Raji (cell line): ENCODE measurements around the gene ABCF1.

Experiments used
- POLR2A ChIP-seq: IDR thresholded peaks from 2 replicates; pipeline ENCODE4 v1.6.1; 2011; ENCODE audit warnings: low read depth, low read length, control low read depth; ENCODE audit not compliant: insufficient read depth

ABCF1 gene

DNA sequence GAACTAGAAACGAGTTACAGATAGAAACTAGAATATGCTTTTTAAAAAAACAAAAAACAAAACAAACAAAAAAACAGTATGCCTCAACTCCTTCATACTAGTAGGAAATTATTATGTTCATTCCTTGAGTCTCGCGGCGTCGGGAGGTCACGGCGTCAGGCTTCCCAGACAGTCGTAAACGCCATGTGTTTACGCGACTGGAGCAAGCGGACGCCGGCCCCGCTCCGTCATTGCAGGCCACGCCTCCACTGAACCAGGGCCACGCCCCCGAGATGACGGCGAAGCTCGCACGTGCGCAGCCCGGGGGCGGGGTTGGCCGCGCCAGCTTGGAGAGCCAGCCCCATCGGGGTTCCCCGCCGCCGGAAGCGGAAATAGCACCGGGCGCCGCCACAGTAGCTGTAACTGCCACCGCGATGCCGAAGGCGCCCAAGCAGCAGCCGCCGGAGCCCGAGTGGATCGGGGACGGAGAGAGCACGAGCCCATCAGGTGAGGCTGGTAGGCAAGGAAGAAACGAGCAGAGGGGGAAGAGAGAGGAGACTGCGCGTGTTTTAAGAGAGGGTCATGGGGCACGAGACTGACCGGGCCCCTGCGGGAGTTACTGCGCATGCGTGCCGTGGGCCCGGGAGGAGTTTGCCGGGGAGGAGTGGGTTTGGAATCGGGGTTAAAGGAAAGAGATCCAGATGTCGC lies at the start of gene ABCF1:
ABCF1 (plus strand) TSS at position 368 of the 687 bp plus-strand sequence; CDS start at position 414, 46 bp downstream.
- TF ChIP-seq POLR2A = peak; percentile 98

DNA sequence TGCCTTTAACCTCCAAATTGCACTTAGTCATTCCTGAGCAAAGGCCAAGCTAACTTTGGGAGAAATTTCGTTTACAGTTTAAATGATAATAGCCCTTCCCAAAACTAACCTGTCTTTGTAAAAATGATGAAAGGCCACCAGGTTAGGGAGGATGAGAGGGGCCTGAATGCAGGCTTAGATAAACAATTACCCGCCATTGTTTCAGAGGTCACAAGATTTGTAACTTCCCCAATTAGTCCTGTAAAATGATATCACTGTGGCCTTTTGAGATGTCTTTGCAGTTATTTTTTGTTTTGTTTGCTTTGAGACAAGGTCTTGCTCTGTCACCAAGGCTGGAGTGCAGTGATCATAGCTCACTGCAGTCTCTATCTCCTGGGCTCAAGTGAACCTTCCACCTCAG lies 41.2 kb upstream of the ABCF1 start:
- TF ChIP-seq POLR2A = no peak

DNA sequence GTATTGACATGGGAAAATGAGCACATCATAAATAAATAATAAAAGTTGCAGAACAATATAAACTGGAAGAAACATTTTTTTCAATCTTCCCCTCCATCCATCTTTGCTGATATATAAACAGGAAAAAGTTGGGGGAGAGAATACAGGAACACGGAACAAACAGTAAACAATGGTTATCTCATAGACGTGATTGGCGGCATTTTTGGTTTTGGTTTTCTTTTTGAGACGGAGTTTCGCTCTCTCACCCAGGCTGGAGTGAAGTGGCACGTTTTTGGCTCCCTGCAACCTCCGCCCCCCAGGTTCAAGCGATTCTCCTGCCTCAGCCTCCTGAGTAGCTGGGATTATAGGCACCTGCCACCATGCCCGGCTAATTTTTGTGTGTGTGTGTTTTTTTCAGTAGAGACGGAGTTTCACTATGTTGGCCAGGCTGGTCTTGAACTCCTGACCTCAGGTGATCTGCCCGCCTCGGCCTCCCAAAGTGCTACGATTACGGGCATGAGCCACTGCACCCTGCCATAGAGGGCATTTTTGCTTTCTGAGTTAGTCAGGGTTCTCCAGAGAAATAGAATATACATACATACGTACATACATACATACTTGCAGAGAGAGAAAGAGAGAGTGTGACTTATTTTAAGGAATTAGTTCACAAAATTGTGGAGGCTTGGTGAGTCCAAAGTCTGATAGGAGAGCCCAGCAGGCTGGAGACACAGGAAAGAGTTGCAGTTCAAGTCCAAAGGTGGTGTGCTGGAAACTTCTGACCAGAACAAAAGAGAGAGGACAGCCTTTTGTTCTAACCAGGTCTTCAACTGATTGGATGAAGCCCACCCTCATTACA lies 37.6 kb upstream of the ABCF1 start:
- TF ChIP-seq POLR2A = no peak

DNA sequence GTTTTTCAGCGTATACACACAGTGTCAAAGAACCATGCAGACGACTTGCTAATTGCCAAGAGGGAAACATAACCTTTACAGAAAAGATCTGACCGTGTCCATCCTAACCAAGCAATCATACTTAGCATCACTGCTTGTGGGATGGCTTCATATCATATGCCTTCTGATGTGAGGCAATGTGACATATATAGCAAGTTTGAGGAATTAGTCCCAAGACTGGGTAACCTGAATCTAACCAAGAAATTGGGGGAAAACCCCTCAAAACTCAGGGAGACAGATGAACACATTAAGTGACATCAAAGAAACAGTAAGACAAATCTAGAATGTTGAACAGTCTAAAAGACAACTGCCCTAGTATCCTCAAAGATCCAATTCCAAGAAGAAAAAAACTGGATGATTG lies 33.3 kb upstream of the ABCF1 start:
- TF ChIP-seq POLR2A = no peak

DNA sequence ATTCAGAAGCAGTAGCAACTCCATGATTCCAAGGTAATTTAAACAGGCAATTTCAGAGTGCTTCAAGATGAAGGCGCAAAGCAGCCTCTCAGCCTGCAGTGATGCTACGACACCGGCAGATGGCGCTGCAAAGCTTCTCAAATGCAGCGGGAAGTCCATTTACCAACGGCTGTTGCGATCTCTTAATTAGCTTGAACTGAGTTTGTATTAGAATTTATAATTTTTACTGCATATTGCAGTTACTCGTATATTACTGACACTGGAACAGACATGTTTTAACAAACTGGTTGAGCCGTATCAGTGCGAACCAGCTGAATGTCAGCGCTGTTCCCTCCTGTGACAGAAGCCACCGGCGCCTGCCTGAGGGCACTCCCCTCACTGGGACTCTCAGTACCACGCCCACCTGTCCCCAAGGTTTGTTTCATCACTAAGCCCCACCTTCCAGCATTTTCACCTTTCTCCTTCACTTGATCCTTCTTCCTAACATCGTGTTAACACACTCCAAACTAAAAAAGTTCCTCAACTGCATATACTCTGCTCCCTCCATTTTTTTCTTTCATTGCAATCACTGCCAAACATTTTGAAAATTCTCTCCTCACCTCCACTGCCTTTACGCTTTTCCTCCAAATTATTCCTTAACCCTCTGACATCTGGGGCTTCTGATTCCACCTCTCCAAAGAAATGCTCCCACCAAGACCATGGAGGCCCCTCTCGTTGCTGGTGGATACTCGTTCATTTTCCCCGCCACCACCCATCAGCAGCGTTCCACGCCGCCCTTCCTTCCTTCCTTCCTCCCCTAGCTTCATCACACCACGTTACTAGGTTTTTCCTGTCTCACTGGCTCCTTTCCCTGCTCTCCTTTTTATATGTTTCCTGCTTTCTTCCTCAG lies 29.5 kb upstream of the ABCF1 start:
- 0 out of 2 replicates have a peak, but pooled peaks have one; percentile 21 for TF ChIP-seq POLR2A

DNA sequence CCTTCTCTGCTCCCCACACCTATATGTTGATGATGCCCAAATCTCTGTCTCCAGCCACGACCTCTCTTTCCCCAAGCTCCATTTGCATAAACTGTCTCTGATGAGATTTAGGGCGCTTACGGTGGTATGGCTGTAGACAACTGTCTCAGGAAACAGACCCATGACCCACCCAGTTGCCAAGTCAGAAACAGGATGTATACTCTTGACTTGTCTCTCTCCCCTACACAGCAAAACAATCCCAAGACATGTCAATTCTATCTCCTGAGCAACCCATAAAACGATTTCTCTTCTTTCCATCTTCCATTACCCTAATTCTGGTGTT lies 28.9 kb upstream of the ABCF1 start:
- TF ChIP-seq POLR2A = 0 out of 2 replicates have a peak, but pooled peaks have one; percentile 13

DNA sequence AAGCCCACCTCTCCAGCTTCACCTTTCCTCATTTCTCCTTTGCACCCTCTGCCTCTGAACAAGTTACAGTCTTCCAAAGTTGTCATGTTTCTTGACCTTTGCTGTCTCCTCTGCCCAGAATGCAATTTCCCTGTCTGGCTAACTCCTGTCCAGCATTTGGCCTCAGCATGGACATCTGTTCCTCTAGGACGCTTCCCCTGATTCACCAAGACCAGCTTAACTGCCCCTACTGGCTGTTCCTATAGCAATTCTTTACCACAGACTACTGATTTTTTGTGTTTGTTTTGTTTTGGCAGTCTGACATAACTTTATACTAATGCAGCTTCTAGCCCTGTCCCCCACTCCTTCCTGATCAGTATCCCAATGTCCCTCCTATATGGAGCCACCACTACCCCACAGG lies 28.3 kb upstream of the ABCF1 start:
- no peak for TF ChIP-seq POLR2A

DNA sequence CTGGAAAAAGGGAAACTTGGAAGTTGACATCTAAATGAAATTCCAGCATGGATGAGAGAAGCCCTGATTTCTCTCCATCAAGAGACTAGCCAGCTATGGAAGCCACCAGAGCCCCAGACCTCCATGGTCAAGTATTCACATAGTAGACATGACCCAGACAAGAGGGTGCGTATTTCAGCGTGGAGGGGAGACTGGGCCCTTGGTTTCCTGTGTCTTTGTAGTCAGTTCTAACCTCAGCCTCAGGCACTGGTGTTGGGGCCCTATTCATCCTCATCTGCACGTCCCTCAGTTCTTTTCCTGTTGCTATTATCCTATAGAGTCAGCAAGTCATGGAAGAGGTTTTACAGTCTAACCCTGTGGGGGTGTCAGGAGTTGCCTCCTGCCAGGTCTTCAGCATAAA lies 27.4 kb upstream of the ABCF1 start:
- TF ChIP-seq POLR2A = no peak

DNA sequence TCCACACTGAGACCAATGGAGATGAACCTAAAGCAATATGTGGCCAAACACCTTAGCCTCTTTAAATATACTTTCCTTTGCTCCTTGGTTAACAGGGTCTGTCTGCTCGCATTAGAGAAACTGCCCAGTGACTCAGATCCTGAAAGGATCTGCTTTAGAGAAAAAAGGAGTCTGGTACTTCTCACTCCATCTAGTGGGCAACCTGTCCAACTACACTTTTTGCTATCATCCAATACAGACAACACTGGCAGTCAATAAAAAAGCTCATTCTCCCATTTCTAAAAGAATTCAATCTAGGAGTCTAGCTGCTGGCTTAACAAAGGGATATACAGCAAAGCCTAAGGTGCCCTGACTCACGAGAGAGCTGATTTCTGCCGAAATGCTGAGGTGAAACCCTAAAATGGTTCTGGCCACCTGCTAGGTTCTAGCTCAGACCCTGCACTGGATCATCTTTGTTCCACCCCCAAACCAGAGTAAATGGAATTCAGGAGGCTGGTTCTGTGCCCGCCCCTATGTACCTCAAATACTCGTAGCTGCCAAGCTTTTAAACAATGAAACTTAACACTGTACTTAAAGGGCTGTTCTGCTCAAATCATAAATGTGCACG lies 26.5 kb upstream of the ABCF1 start:
- no peak for TF ChIP-seq POLR2A

DNA sequence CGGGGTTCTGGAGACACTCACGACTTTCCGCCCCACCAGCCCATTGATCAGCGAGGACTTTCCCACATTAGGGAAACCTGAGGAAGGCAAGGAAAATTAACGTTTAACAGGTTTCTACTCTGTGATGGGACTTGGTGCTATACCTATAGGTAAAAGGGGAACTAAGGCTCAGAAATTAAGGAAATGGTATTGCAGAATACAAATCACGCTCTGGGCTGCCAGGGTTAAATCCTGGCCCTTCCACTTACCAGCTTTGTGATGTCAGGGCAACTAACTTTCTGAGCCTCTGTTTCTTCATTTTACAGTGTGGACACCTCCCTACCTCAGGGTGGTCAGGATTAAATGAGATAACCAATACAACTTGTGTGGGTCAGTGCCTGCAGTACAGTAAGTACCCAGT lies 23.8 kb upstream of the ABCF1 start:
- TF ChIP-seq POLR2A = no peak

DNA sequence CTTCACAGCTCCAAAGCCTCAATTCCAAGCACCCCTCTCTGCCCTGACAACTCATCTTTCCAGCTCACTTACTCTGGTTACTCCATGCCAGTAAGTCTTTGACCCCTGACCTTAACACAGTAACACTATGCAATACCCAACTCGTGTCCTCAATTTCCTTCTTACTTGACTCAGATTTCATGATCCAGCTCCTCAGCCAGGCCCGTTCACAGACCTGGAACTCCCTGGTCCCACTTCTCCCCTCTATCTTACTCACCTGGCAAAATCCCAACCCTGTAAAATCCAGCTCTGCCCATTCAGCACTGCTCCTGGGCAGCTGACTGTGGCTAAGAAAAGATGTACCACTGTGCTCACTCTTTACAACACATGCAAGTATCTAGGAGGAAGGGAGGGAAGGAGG lies 22.9 kb upstream of the ABCF1 start:
- TF ChIP-seq POLR2A = no peak

DNA sequence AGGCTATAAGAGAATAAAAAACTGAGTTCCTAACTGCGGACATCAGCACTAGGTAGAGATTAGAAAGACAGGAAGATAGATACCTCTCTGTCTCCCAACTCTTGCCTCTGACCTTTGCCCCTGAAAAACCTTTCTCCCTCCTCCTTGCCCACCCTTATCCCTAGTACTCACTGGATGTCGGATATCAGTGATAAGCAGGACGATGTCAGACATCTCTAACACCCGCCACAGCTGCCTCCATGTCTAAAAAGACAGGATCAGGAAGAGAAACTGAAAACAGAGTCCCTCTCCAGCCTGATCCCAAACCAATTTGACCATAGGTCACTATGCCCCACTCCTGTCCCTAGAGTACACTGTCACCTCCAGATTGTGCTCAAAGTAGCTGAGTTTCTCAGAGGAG lies 16.8 kb upstream of the ABCF1 start:
- TF ChIP-seq POLR2A = no peak

DNA sequence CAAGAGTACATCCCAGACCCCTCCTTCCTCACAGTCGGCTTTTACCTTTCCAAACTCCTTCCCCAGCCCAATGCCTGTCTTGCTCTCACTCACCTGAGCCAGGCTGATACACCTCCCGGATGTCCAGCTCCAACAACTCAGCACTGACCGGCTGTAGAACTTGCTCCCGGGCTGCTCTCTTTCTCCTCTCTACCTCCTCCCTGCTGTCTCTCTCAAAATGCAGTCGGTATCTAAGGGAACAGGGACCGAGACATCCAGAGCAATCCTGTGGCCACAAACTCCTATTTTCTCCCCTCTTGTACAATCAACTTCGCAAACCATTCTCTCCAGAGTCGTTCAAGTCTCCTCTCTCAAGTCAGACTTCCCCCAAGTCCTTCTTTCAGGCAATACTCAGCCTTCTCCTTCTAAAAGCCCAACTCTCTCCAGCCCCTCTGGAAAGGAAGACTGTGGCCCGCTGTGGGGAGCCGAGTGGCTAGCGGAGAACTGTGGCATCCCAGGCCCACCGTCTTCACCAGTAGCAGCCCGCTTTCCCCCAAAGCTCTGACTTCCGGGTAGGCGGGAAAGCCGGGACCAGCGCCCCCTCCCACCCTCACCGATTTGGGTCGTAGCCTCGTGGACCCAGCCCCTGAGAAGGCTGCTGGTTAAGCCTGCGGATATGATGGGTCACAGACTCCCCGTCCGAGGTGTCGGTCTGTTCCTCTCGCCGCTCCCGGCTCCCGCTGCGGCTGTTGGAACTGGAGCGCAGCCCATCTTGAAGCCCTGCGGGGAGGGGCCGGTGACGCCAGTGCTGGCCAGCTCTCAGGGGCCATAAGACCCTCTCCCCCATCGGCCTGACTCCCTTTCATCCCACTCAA lies 16.1 kb upstream of the ABCF1 start:
- no peak for TF ChIP-seq POLR2A

DNA sequence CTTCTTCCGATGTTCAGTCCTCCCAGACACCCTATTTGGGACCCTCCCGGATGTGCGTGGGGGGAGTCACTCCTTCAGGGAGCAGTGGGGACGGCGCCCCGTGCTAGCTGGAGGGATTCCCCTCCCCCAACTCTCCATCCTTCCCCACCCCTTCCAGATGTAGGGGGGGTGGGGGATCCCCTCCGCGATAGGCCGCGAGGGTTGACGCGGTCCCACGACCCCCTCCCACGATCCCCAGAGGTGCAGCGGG lies 15.5 kb upstream of the ABCF1 start:
- no peak for TF ChIP-seq POLR2A

DNA sequence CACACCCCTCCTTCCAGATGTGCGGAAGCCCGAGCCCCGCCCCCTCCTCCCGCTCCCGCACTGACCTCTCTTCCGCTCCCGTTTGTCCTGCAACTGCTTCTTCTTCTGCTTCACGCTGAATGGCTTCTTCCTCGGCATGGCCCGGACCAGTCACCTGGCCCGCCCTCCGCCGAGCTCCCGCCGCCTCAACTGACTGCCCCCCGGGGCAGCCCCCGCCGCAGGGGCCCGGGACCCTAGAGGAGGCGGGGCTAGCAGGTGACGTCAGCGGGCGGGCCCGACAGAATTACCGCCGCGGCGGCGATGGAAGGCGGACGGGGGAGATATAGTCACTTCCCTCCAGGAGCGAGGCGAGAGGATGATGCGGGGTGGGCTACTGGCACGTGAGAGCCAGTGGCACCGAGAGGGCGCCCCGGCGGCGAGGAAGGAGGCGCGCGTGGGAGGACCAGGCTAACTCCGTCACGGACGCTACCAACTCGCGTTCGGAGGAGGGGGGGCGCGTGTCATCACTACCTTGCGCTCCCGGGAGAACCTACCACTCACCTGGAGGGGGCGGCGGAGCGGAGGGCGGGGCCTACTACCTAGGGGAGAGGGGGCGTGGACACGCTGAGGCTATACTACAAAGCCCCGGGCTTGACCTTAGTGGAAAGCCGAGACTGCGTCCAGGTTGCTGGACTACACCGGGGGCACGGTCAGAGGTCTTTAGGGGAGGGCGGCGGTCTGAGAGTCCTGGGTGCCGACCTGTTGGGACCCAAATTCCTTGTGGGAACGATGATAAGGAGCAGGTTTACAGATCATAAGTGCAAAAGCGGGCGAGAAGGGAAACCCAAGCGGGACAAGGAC lies 15.0 kb upstream of the ABCF1 start, which contains the start of gene GNL1:
GNL1 (minus strand) TSS at position 424 of the 840 bp plus-strand sequence; CDS start at position 138, 286 bp downstream.
- peak; percentile 51; the same call in 1 of the 2 replicates for TF ChIP-seq POLR2A
